A673 (cell line): ENCODE data around the gene RAP2B.

Source experiments
- EZH2 ChIP-seq: fragments of 200-600 bp; sonication (generic); IDR thresholded peaks from 2 replicates; pipeline ENCODE4 v1.6.1; 2017; ENCODE audit warnings: borderline replicate concordance, low read depth, mild to moderate bottlenecking, mixed read lengths, antibody characterized with exemption, low read length; ENCODE audit not compliant: poor library complexity, severe bottlenecking
- TF ChIP-seq, protein P1 (sequence below): fragments of 300-800, 200-600 bp; sonication (generic); conservative IDR thresholded peaks from 2 replicates; pipeline ENCODE4 v1.5.1; 2017; ENCODE audit warnings: low read depth, mild to moderate bottlenecking, antibody characterized with exemption, low read length, moderate library complexity, mixed read lengths

- TF ChIP-seq, protein P1, sequence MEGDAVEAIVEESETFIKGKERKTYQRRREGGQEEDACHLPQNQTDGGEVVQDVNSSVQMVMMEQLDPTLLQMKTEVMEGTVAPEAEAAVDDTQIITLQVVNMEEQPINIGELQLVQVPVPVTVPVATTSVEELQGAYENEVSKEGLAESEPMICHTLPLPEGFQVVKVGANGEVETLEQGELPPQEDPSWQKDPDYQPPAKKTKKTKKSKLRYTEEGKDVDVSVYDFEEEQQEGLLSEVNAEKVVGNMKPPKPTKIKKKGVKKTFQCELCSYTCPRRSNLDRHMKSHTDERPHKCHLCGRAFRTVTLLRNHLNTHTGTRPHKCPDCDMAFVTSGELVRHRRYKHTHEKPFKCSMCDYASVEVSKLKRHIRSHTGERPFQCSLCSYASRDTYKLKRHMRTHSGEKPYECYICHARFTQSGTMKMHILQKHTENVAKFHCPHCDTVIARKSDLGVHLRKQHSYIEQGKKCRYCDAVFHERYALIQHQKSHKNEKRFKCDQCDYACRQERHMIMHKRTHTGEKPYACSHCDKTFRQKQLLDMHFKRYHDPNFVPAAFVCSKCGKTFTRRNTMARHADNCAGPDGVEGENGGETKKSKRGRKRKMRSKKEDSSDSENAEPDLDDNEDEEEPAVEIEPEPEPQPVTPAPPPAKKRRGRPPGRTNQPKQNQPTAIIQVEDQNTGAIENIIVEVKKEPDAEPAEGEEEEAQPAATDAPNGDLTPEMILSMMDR: no peak
- no peak for TF ChIP-seq EZH2
These were observed 9.2 kb downstream of the RAP2B start for GRCh38 chr3:153171256-153171655.
